ENCODE data around the gene PLXDC1.

Gene PLXDC1

GRCh38 chr17:39113871-39114270 is 37.6 kb downstream of the PLXDC1 start:
- no peaks in the 10 kb centered on the region for H4K20me1 ChIP-seq (ENCODE audit: insufficient read depth, low read length)
- H3K27ac ChIP-seq (ENCODE audit: low read length) = no peak overlapping the region
- TF ChIP-seq CTCF (IDR thresholded peaks at IDR 0.05; ENCODE audit: low read depth, low read length) (no peak), EZH2phosphoT487 (IDR thresholded peaks at IDR 0.05; ENCODE audit: low read depth) (no peak)
- H2AFZ ChIP-seq (ENCODE audit: low read depth, low read length) = no peak overlapping the region
- no peaks in the 10 kb centered on the region for H3K36me3 ChIP-seq (replicated peaks; ENCODE audit: low read depth, low read length)
- H3K27me3 ChIP-seq (ENCODE audit: low read depth, low read length) = peaks cover 9% of the 10 kb centered on the region; the same call in 1 of the 2 replicates
- no peak overlapping the region for H3K4me3 ChIP-seq (ENCODE audit: low read length)
- H3K9ac ChIP-seq (ENCODE audit: low read length) = no peak overlapping the region
- peaks cover 9% of the 10 kb centered on the region for H3K4me1 ChIP-seq (ENCODE audit: low read length)
- H3K9me3 ChIP-seq (ENCODE audit: insufficient read depth, low read length) = no peaks in the 10 kb centered on the region
- no peak overlapping the region for H3K4me2 ChIP-seq (ENCODE audit: low read length)
- no peaks in the 10 kb centered on the region for H3K79me2 ChIP-seq (ENCODE audit: low read length)

GRCh38 chr17:39110435-39111136 is 40.9 kb downstream of the PLXDC1 start:
- no peaks in the 10 kb centered on the region for H3K79me2 ChIP-seq (ENCODE audit: low read length)

GRCh38 chr17:39108461-39109375 is 42.7 kb downstream of the PLXDC1 start:
- Histone ChIP-seq H3K79me2 (ENCODE audit: low read length) (no peaks in the 10 kb centered on the region), H3K4me2 (ENCODE audit: low read length) (no peak overlapping the region), H3K4me1 (ENCODE audit: low read length) (no peaks in the 10 kb centered on the region), H4K20me1 (ENCODE audit: insufficient read depth, low read length) (no peaks in the 10 kb centered on the region), H3K4me3 (ENCODE audit: low read length) (no peak overlapping the region), H3K9me3 (ENCODE audit: insufficient read depth, low read length) (no peaks in the 10 kb centered on the region), H3K36me3 (replicated peaks; ENCODE audit: low read depth, low read length) (no peaks in the 10 kb centered on the region), H3K27me3 (ENCODE audit: low read depth, low read length) (peaks cover 17% of the 10 kb centered on the region), H3K9ac (ENCODE audit: low read length) (no peak overlapping the region), H2AFZ (ENCODE audit: low read depth, low read length) (no peak overlapping the region), H3K27ac (ENCODE audit: low read length) (no peak overlapping the region)
- TF ChIP-seq EZH2phosphoT487 (IDR thresholded peaks at IDR 0.05; ENCODE audit: low read depth) (no peak), CTCF (IDR thresholded peaks at IDR 0.05; ENCODE audit: low read depth, low read length) (no peak)

More at GRCh38 chr17:39110435-39111136, 40.9 kb downstream of the PLXDC1 start:
- H3K4me1 ChIP-seq (ENCODE audit: low read length) = no peaks in the 10 kb centered on the region
- H3K36me3 ChIP-seq (replicated peaks; ENCODE audit: low read depth, low read length) = no peaks in the 10 kb centered on the region
- no peak overlapping the region for H3K4me3 ChIP-seq (ENCODE audit: low read length)
- no peaks in the 10 kb centered on the region for H3K9me3 ChIP-seq (ENCODE audit: insufficient read depth, low read length)
- TF ChIP-seq CTCF (IDR thresholded peaks at IDR 0.05; ENCODE audit: low read depth, low read length) = no peak
- peaks cover 17% of the 10 kb centered on the region for H3K27me3 ChIP-seq (ENCODE audit: low read depth, low read length)
- H3K4me2 ChIP-seq (ENCODE audit: low read length) = no peak overlapping the region
- H3K27ac ChIP-seq (ENCODE audit: low read length) = no peak overlapping the region
- H3K9ac ChIP-seq (ENCODE audit: low read length) = no peak overlapping the region
- H2AFZ ChIP-seq (ENCODE audit: low read depth, low read length) = no peak overlapping the region
- H4K20me1 ChIP-seq (ENCODE audit: insufficient read depth, low read length) = no peaks in the 10 kb centered on the region

- Histone ChIP-seq H3K4me3 (ENCODE audit: low read length) (no peak overlapping the region), H3K79me2 (ENCODE audit: low read length) (no peaks in the 10 kb centered on the region), H2AFZ (ENCODE audit: low read depth, low read length) (no peak overlapping the region), H3K9me3 (ENCODE audit: insufficient read depth, low read length) (no peaks in the 10 kb centered on the region), H3K36me3 (replicated peaks; ENCODE audit: low read depth, low read length) (no peaks in the 10 kb centered on the region), H3K4me2 (ENCODE audit: low read length) (no peak overlapping the region), H3K27ac (ENCODE audit: low read length) (no peak overlapping the region), H3K4me1 (ENCODE audit: low read length) (peaks cover 3% of the 10 kb centered on the region), H3K27me3 (ENCODE audit: low read depth, low read length) (peaks cover 17% of the 10 kb centered on the region), H3K9ac (ENCODE audit: low read length) (no peak overlapping the region), H4K20me1 (ENCODE audit: insufficient read depth, low read length) (no peaks in the 10 kb centered on the region)
- TF ChIP-seq EZH2phosphoT487 (IDR thresholded peaks at IDR 0.05; ENCODE audit: low read depth) = no peak
- no peak for TF ChIP-seq CTCF (IDR thresholded peaks at IDR 0.05; ENCODE audit: low read depth, low read length)
Observed at GRCh38 chr17:39107973-39108372, 43.5 kb downstream of the PLXDC1 start.
